Activated CD4-positive, alpha-beta memory T cell treated with anti-CD3 and anti-CD28 coated beads for 36 hours (primary cell): ENCODE data around the gene CMTM4. TPM values are rescaled to one million over a fixed set of nuclear protein-coding genes. Genes with fewer than 3 reads are reported as not detected.

Experiments
- CTCF ChIA-PET: fragments of 350-600 bp; sonication (Branson Sonifier 250); formaldehyde crosslinking; loops from one replicate; lab custom pipeline; 2021; ENCODE audit warnings: antibody characterized with exemption, inconsistent platforms; lab: Charles Lee
- POLR2A ChIA-PET: fragments of 350-600 bp; sonication (Branson Sonifier 250); formaldehyde crosslinking; loops from one replicate; lab custom pipeline; 2021; ENCODE audit warnings: antibody characterized with exemption; lab: Charles Lee
- DNase-seq: peaks from one replicate; pipeline ENCODE4 v3.0.0-alpha.2; 2020
- H3K27ac Mint-ChIP-seq: one replicate; pipeline ENCODE4 v1.8.0; 2021; ENCODE audit warnings: mixed read lengths
- H3K27me3 Mint-ChIP-seq: one replicate; pipeline ENCODE4 v1.8.0; 2021; ENCODE audit warnings: mixed read lengths
- H3K36me3 Mint-ChIP-seq: one replicate; pipeline ENCODE4 v1.8.0; 2021; ENCODE audit warnings: mixed read lengths
- H3K4me1 Mint-ChIP-seq: one replicate; pipeline ENCODE4 v1.8.0; 2021; ENCODE audit warnings: low read depth, mixed read lengths
- H3K4me3 Mint-ChIP-seq: one replicate; pipeline ENCODE4 v1.8.0; 2021; ENCODE audit warnings: mild to moderate bottlenecking, mixed read lengths
- H3K9me3 Mint-ChIP-seq: one replicate; pipeline ENCODE4 v1.8.0; 2021; ENCODE audit warnings: mixed read lengths
- intact Hi-C: fragments of 100-400 bp; cut with micrococcal nuclease; formaldehyde crosslinking; loops from one replicate; pipeline ENCODE4 v1.15.1; 2023
- total RNA-seq, 2 experiments: library from RNA; stranded (reverse); gene quantifications; one replicate each; pipeline ENCODE4 v1.2.3, GENCODE V29; 2021

CMTM4 gene
- total RNA-seq, 2 experiments from 2014 or later: 2.8 to 4.1 TPM

- CTCF ChIA-PET: interaction anchor here (0.6 to 3.7 kb wide), 48 partner anchors 9 to 266 kb away, joined by 3 to 33 read pairs (median 4); partner anchors contain the start of genes CKLF, CMTM2, CMTM4 and DYNC1LI2
- DNase-seq: peak; percentile 89
- H3K4me3 Mint-ChIP-seq: no peak overlapping the region
- no peaks in the 10 kb centered on the region for H3K9me3 Mint-ChIP-seq
- no peaks in the 10 kb centered on the region for H3K27me3 Mint-ChIP-seq
- H3K27ac Mint-ChIP-seq: peak overlapping the region; percentile 62
- POLR2A ChIA-PET: interaction anchor here (0.8 to 1.4 kb wide), 3 partner anchors 45 to 87 kb away, joined by 3 read pairs; no protein-coding TSS in a partner anchor
- H3K4me1 Mint-ChIP-seq: peaks cover 34% of the 10 kb centered on the region
- intact Hi-C loops: loop anchor here (2.0 to 5.0 kb wide), 4 partner anchors 42 to 264 kb away; partner anchors contain the start of genes CMTM4 and DYNC1LI2
- peaks cover 30% of the 10 kb centered on the region for H3K36me3 Mint-ChIP-seq
Measured at GRCh38 chr16:66608241-66609138, 88.1 kb downstream of the CMTM4 start.

- peaks cover 19% of the 10 kb centered on the region for H3K36me3 Mint-ChIP-seq
- peak overlapping the region; percentile 83 for H3K27ac Mint-ChIP-seq
- H3K9me3 Mint-ChIP-seq: peaks cover 3% of the 10 kb centered on the region
- POLR2A ChIA-PET: interaction anchor here (0.6 to 2.8 kb wide), 2 partner anchors 42 to 410 kb away, joined by 3 to 15 read pairs; no protein-coding TSS in a partner anchor
- peak; percentile 25 for DNase-seq
- H3K4me3 Mint-ChIP-seq: peak overlapping the region; percentile 74
- CTCF ChIA-PET: interaction anchor here (1.0 to 3.7 kb wide), 6 partner anchors 8 to 200 kb away, joined by 3 to 30 read pairs (median 14); no protein-coding TSS in a partner anchor
- intact Hi-C loops: loop anchor here (2.0 to 5.0 kb wide), 5 partner anchors 15 to 266 kb away; partner anchors contain the start of genes CMTM4 and DYNC1LI2
- H3K27me3 Mint-ChIP-seq: no peaks in the 10 kb centered on the region
- H3K4me1 Mint-ChIP-seq: peaks cover 38% of the 10 kb centered on the region
Measured at GRCh38 chr16:66605979-66606751, 90.4 kb downstream of the CMTM4 start.

GRCh38 chr16:66605177-66605978 lies 91.2 kb downstream of the CMTM4 start:
- DNase-seq: peak; percentile 55
- ChIA-PET CTCF (interaction anchor here (0.6 to 4.3 kb wide), 8 partner anchors 15 to 126 kb away, joined by 3 to 37 read pairs (median 5); no protein-coding TSS in a partner anchor), POLR2A (interaction anchor here (2.8 kb wide), 1 partner anchor 41 kb away, joined by 15 read pairs; no protein-coding TSS in a partner anchor)
- intact Hi-C loops: loop anchor here (2.0 to 5.0 kb wide), 5 partner anchors 15 to 267 kb away; partner anchors contain the start of genes CMTM4 and DYNC1LI2
- Mint-ChIP-seq H3K27ac (peak overlapping the region; percentile 83), H3K4me3 (peak overlapping the region; percentile 74), H3K4me1 (peaks cover 38% of the 10 kb centered on the region), H3K36me3 (peaks cover 14% of the 10 kb centered on the region), H3K27me3 (no peaks in the 10 kb centered on the region), H3K9me3 (peaks cover 9% of the 10 kb centered on the region)

- Mint-ChIP-seq H3K4me1 (peaks cover 38% of the 10 kb centered on the region), H3K9me3 (peaks cover 9% of the 10 kb centered on the region), H3K27me3 (no peaks in the 10 kb centered on the region), H3K4me3 (peak within 1 kb of the TSS; percentile 97), H3K36me3 (peaks cover 6% of the 10 kb centered on the region), H3K27ac (peak within 1 kb of the TSS; percentile 98)
- peak; percentile 80 for DNase-seq
- intact Hi-C loops: loop anchor here (1.0 to 5.0 kb wide), 7 partner anchors 14 to 268 kb away; partner anchors contain the start of genes CKLF, CMTM4 and DYNC1LI2
- POLR2A ChIA-PET: interaction anchor here (1.2 to 2.8 kb wide), 5 partner anchors 14 to 56 kb away, joined by 4 to 15 read pairs (median 7); partner anchors contain the start of gene CKLF
- CTCF ChIA-PET: interaction anchor here (0.6 to 4.3 kb wide), 16 partner anchors 10 to 277 kb away, joined by 3 to 37 read pairs (median 5); partner anchors contain the start of gene CKLF
Measured at GRCh38 chr16:66604376-66605176, 92.0 kb downstream of the CMTM4 start, which contains the start of gene CMTM3. CMTM3 (plus strand) TSS chr16:66604704; CDS start chr16:66604806, 102 bp downstream.

GRCh38 chr16:66603537-66604375 lies 92.8 kb downstream of the CMTM4 start:
- Mint-ChIP-seq H3K9me3 (peaks cover 9% of the 10 kb centered on the region), H3K4me1 (peaks cover 40% of the 10 kb centered on the region), H3K27me3 (no peaks in the 10 kb centered on the region), H3K27ac (peak overlapping the region; percentile 98), H3K4me3 (peak overlapping the region; percentile 97), H3K36me3 (peaks cover 5% of the 10 kb centered on the region)
- peak; percentile 89 for DNase-seq
- ChIA-PET CTCF (interaction anchor here (0.7 to 4.3 kb wide), 14 partner anchors 11 to 278 kb away, joined by 3 to 37 read pairs (median 5); partner anchors contain the start of gene CKLF), POLR2A (interaction anchor here (0.6 to 2.8 kb wide), 6 partner anchors 13 to 78 kb away, joined by 3 to 15 read pairs (median 6); partner anchors contain the start of gene CKLF)
- intact Hi-C loops: loop anchor here (1.0 to 2.0 kb wide), 6 partner anchors 13 to 195 kb away; partner anchors contain the start of gene CKLF

- ChIA-PET POLR2A (interaction anchor here (1.0 kb wide), 1 partner anchor 37 kb away, joined by 3 read pairs; no protein-coding TSS in a partner anchor), CTCF (interaction anchor here (1.2 to 4.3 kb wide), 4 partner anchors 38 to 122 kb away, joined by 4 to 37 read pairs (median 8); partner anchors contain the start of gene CKLF)
- intact Hi-C loops: no loop called here
- peaks cover 9% of the 10 kb centered on the region for H3K9me3 Mint-ChIP-seq
- no peak overlapping the region for H3K4me3 Mint-ChIP-seq
- no peak overlapping the region for H3K27ac Mint-ChIP-seq
- DNase-seq: no peak
- H3K27me3 Mint-ChIP-seq: no peaks in the 10 kb centered on the region
- H3K4me1 Mint-ChIP-seq: peaks cover 40% of the 10 kb centered on the region
- H3K36me3 Mint-ChIP-seq: peaks cover 5% of the 10 kb centered on the region
Measured at GRCh38 chr16:66601471-66601870, 95.1 kb downstream of the CMTM4 start.

GRCh38 chr16:66600477-66600876 lies 96.1 kb downstream of the CMTM4 start:
- intact Hi-C loops: no loop called here
- Mint-ChIP-seq H3K27me3 (no peaks in the 10 kb centered on the region), H3K9me3 (peaks cover 9% of the 10 kb centered on the region), H3K27ac (peak overlapping the region; percentile 1), H3K36me3 (peaks cover 2% of the 10 kb centered on the region), H3K4me3 (no peak overlapping the region), H3K4me1 (peaks cover 35% of the 10 kb centered on the region)
- DNase-seq: no peak
- ChIA-PET CTCF (no interaction called here), POLR2A (no interaction called here)

GRCh38 chr16:66599726-66600125 lies 96.8 kb downstream of the CMTM4 start:
- DNase-seq: no peak
- Mint-ChIP-seq H3K36me3 (peaks cover 2% of the 10 kb centered on the region), H3K27me3 (no peaks in the 10 kb centered on the region), H3K9me3 (peaks cover 9% of the 10 kb centered on the region), H3K4me1 (peaks cover 39% of the 10 kb centered on the region), H3K27ac (no peak overlapping the region), H3K4me3 (no peak overlapping the region)
- intact Hi-C loops: no loop called here
- ChIA-PET CTCF (no interaction called here), POLR2A (no interaction called here)

- Mint-ChIP-seq H3K27me3 (no peaks in the 10 kb centered on the region), H3K4me3 (no peak overlapping the region), H3K9me3 (peaks cover 9% of the 10 kb centered on the region), H3K4me1 (peaks cover 37% of the 10 kb centered on the region), H3K27ac (peak overlapping the region; percentile 69), H3K36me3 (peaks cover 2% of the 10 kb centered on the region)
- POLR2A ChIA-PET: no interaction called here
- CTCF ChIA-PET: interaction anchor here (1.0 to 1.6 kb wide), 5 partner anchors 9 to 53 kb away, joined by 3 to 5 read pairs (median 3); partner anchors contain the start of genes CKLF and CMTM2
- DNase-seq: peak; percentile 39
- intact Hi-C loops: no loop called here
Measured at GRCh38 chr16:66598111-66598510, 98.4 kb downstream of the CMTM4 start.
